Transverse colon (tissue), 3 donors: ENCODE data around the gene GGACT.
"Not testable (repeated sequence)": the region's sequence is repeated elsewhere in the genome, so short reads cannot be mapped to it uniquely, and the experiment has no call there.

Experiments
- CTCF ChIP-seq, 5 experiments: fragments of 200-600 bp in 3 of 5; fragments of 450-650 bp in 2 of 5; sonication (generic) in 3 of 5; IDR thresholded peaks; 1 replicate in 2 of 5; 2 replicates in 3 of 5; pipeline ENCODE4 v1.5.1; 2016 to 2017; ENCODE audit warnings: antibody characterized with exemption in 5 of 5, inconsistent platforms in 3 of 5, mild to moderate bottlenecking in 2 of 5, moderate library complexity in 1 of 5
- EP300 ChIP-seq: sonication (generic); formaldehyde crosslinking; IDR thresholded peaks from one replicate; pipeline ENCODE4 v1.6.1; 2017; ENCODE audit warnings: antibody characterized with exemption, low read depth
- POLR2A ChIP-seq: fragments of 450-650 bp; IDR thresholded peaks from one replicate; pipeline ENCODE4 v1.6.1; 2016; ENCODE audit warnings: antibody characterized with exemption, mild to moderate bottlenecking, moderate library complexity

- TF ChIP-seq POLR2A; CTCF (IDR thresholded peaks at IDR 0.05); EP300: not testable (repeated sequence)
Measured at GRCh38 chr13:100577239-100577638, 11.3 kb downstream of the GGACT start.
